A172 (cell line): ENCODE results near the gene NF1. TPM values are rescaled to one million over a fixed set of nuclear protein-coding genes. Genes with fewer than 3 reads are reported as not detected.
A peak's percentile ranks its signal among the peaks of the same experiment; 100 is the strongest.
"Not testable (repeated sequence)": the region's sequence is repeated elsewhere in the genome, so short reads cannot be mapped to it uniquely, and the experiment has no call there.

Experiments used
- DNase-seq: peaks from one replicate; pipeline ENCODE4 v3.0.0-alpha.2; 2015; ENCODE audit warnings: low spot score
- total RNA-seq: library from RNA; depleted of rRNA; stranded (reverse); fragments of >200 nt; shearing (Covaris generic); gene quantifications from 2 replicates; pipeline ENCODE4 v1.2.3, GENCODE V29; 2014

The NF1 gene
- total RNA-seq, 1 experiment from 2014 or later = 32.7 TPM

GRCh38 chr17:31176143-31176542, 81.4 kb downstream of the NF1 start:
- DNase-seq = not testable (repeated sequence)

- DNase-seq = not testable (repeated sequence)
These were observed 84.2 kb downstream of the NF1 start for GRCh38 chr17:31178951-31179350.

DNA sequence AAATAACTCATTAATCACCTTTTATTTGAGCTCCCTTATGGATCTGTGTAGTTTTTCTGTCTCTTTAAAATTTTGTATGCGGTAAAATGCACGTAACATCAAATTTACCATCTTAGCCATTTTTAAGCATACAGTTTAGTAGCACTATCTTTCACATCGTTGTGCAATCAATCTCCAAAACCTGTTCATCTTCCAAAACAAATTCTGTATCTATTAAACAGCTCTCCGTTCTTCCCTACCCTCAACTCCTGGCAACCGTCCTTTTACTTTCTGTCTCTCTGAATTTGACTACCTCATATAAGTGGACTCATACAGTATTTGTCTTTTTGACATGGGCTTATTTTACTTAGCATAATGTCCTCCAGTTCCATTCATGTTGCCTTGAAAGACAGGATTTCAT, 100.5 kb downstream of the NF1 start:
- DNase-seq = no peak

DNA sequence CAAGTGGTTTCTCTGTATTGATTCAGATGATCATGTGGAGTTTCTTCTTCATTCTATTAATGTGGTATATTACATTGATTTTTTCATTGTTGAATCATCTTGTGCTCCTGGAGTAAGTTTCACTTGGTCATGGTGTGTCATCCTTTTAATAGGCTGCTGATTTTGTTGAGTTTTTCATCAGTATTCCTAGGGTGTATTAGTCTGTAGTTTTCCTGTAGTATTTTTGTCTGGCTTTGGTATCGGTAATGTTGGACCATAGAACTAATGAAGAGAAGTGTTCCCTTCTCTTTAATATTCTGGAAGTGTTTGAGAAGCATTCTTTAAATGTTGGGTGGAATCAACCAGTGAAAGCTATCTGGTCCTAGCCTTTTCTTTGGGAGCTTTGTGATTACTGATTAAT, 103.2 kb downstream of the NF1 start:
- no peak for DNase-seq

DNA sequence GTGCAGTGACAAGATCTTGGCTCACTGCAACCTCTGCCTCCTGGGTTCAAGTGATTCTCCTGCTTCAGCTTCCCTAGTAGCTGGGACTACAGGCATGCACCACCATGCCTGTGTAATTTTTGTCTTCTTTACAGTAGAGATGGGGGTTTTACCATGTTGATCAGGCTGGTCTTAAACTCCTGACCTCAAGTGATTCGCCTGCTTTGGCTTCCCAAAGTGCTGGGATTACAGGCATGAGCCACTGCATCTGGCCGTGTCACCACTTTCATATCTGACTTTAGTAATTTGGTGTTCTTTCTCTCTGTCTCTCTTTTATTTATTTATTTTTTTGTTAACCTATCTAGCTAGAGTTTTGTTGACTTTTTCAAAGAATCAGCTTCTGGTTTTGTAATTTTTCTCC, 103.9 kb downstream of the NF1 start:
- not testable (repeated sequence) for DNase-seq

GRCh38 chr17:31200287-31200686, 105.5 kb downstream of the NF1 start:
- DNase-seq = no peak

DNA sequence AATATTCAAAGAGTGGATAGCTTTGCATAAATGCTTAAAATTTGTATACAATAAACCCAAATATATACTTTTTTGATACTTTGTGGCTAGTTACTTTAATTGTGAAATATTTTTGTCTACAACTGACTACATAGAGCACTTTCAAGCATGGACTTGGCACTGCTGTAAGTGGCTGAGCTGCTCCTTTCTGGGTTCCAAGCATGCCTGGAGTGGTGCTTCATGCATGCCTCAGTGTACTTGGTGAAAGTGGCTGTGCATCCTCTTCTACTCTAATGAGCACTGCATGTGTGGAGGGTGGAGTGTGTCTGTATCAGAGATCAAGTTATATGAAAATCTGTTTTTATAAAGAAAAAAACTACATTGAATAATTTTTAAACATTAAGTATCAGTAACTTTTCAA, 108.2 kb downstream of the NF1 start:
- DNase-seq = no peak

- no peak for DNase-seq
These were observed 116.7 kb downstream of the NF1 start for GRCh38 chr17:31211352-31212012.

GRCh38 chr17:31216031-31216751, 121.4 kb downstream of the NF1 start:
- peak; percentile 51 for DNase-seq

DNA sequence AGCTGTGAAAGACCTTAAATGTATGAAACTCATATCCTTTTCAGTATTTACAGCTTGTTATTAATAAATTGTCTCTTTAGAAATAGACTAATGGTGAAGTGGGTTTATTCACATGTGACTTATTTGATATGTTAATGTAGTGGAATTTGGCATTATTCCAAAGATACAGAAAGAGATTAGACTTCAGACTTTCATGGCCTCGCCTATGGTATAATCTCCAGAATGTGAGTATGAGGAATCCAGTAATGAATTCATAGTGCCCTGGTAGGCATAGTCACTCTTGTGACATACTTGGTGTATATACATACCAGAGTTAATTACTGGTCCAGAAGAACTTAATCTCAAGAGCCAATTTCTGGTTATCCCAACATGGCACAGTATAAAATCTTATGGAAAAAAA, 129.6 kb downstream of the NF1 start:
- no peak for DNase-seq

DNA sequence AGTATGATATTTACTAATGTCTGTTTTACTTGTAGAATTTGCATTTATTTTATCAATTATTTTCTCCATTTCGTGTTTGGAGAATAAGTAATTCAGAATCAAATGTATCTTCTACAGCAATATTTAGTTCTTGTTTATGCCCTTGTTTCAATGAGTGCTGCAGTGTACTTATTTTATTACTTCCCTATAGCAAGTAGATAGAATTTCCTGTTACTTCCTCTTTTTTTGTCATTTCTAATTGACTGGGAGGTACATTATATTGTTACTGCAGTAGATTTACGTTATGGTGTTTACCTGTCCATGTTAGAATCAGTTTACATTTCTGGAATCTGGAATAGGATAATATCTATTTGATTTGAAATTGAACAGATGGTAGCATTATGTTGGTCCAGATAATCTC, 131.1 kb downstream of the NF1 start:
- DNase-seq = no peak

DNA sequence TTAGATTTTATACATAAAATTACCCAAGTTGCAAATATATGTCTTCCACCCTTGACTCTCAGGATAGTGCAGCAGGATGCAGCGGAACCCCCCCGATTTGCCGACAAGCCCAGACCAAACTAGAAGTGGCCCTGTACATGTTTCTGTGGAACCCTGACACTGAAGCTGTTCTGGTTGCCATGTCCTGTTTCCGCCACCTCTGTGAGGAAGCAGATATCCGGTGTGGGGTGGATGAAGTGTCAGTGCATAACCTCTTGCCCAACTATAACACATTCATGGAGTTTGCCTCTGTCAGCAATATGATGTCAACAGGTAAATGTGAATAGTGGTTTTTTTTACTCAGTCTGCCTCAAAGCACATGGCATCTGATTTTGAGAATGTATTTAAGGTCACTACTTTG, 131.6 kb downstream of the NF1 start:
- DNase-seq = no peak

DNA sequence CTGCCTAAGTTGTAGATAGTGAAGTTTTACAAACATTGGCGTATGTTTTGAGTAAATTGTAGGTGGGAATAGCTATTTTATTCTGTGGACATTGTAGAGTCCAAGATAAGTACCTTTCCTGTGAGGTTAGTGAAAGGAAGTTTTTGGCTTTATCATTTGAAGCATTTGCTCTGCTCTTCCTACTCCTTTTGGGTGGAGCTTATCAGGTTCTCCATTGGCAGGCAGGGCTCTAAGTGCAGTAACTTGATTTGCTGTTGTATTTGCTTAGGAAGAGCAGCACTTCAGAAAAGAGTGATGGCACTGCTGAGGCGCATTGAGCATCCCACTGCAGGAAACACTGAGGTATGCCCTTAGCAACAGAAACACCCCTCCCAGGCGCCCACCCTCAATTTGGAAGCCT, 132.2 kb downstream of the NF1 start:
- no peak for DNase-seq

GRCh38 chr17:31231852-31232251, 137.1 kb downstream of the NF1 start:
- no peak for DNase-seq

GRCh38 chr17:31235110-31235509, 140.3 kb downstream of the NF1 start:
- no peak for DNase-seq

DNA sequence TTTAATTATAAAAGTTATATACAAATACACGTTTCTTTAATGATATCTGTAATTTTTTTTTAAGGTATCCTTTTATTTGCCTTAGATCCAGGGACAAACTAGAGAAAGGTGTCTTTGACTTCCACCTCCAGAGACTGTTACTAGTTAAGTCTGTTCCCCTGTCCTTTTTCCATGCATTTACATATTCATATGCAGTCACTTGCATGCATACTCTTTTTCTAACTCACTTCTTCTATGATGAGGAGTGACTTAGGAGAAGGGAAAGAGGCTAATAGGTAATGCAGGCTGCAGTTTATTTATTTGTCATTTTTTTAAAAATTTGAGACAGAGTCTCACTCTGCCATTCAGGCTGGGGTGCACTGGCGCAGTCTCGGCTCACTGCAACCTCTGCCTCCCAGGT, 141.4 kb downstream of the NF1 start:
- no peak for DNase-seq

- no peak for DNase-seq
These were observed 141.9 kb downstream of the NF1 start for GRCh38 chr17:31236712-31237111.

DNA sequence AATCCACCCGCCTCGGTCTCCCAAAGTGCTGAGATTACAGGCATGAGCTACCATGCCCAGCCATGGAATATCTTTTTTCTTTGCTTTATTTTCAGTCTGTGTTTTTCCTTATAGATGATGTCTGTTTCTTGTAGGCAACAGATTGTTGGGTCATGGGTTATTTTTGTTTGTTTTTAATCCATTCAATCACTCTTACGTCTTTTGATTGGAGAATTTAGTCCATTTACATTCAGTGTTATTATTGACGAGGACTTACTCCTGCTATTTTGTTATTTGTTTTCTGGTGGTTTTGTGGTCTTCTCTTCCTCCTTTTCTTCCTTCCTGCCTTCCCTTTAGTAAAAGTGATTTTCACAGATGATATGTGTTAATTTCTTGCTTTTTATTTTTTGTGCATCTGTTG, 146.3 kb downstream of the NF1 start:
- DNase-seq = no peak

DNA sequence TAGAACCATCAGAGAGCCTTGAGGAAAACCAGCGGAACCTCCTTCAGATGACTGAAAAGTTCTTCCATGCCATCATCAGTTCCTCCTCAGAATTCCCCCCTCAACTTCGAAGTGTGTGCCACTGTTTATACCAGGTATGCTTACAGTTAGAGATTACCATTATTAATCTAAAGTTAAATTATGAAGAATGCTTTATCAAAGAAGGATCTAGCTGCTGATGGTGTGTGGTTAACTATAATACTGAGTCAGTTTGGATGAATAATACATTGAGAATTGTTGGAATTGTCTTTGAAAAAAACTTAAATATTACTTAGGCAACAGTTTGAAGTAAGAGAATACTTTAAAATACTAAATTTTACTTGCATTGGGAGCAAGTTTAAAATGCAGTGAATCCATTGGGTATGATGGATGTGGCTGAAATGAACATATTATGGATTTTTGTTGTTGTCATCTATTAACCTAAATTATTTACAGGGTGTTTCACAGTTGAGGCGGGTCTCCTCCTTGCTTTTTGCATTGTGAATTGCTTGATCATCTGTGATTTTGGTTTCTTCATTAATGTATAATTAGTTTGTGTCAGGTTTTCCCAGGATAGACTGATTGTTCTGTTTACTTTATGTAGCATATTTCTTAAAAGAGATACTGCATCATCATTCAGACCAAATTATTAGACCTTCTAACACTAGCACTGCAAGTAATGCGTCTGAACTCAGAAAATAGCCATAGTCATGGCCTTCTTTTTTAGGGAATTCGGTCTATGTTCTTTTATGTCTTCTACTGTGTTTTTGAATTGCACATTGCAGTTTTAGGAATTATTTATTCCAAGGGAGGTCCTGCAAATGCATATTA, 154.4 kb downstream of the NF1 start:
- DNase-seq = peak; percentile 73

GRCh38 chr17:31249835-31250141, 155.0 kb downstream of the NF1 start:
- no peak for DNase-seq

DNA sequence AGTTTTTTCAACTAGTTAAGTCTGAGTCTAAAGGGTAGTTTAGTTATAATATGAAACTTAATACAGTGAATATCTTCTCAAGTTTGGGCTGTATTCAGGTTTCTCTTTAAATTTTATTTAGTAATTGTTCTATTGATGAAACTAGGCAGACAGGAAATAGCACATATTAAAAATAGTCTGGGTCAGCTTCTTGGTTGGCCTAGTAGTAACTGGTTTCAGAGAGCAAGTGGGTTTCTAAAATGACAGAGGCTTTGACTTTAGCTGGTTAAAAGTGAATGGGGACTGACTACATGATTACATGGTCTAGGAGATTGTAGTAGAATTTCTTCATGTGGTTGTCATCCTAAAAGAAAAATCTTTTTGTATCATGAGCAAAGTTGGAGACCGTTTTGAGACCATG, 155.5 kb downstream of the NF1 start:
- no peak for DNase-seq

GRCh38 chr17:31251105-31251969, 156.6 kb downstream of the NF1 start:
- no peak for DNase-seq
